Left lobe of liver (tissue), 2 donors: ENCODE measurements around the gene BLVRA. TPM values are rescaled to one million over a fixed set of nuclear protein-coding genes. Genes with fewer than 3 reads are reported as not detected.

Experiments used
- ATAC-seq: fragments of 200-7000 bp; cut with Tn5 transposase; one replicate; pipeline ENCODE4 v1.9.1; 2020; ENCODE audit warnings: mild to moderate bottlenecking, moderate library complexity
- DNase-seq: peaks from one replicate; pipeline ENCODE4 v3.0.0-alpha.2; 2020; ENCODE audit warnings: low spot score
- total RNA-seq: library from RNA; stranded (reverse); gene quantifications from one replicate; pipeline ENCODE4 v1.2.1, GENCODE V29; 2021
- donor health status: DM: no; HTN: no; CAD: no; lungs with moderate emphysema.
- donor health status: DM: no; HTN: yes; CAD: no.

BLVRA gene
- total RNA-seq, 1 donor from 2014 or later: 4.0 TPM

DNA sequence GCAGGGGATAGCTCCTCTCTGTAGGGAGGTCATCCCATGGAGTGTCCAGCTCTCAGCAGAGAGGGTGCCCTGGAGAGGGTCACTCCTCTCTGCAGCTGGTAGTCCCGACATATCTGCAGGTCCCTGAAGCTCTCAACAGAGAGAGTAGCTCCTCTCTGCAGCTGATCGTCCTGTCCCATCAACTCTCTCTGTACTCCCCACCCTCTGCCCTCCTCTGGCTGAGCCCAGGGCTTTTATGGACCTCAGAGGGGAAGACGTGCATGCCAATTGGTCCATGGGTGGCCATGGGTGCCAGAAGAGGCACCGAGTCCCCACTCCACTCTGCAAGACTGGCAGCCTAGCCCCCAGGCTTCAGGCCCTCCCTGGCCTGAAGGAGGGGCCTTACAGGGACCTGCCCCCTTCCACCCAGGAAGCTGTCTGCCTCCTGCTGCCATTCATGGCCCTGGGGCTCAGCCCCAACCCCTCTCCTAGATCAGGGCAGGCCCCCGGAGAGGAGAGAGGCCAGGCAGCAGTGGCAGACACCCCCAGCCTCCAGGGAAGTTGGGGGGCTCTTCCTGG lies 9.0 kb upstream of the BLVRA start:
- DNase-seq (no peak), ATAC-seq (no peak)

DNA sequence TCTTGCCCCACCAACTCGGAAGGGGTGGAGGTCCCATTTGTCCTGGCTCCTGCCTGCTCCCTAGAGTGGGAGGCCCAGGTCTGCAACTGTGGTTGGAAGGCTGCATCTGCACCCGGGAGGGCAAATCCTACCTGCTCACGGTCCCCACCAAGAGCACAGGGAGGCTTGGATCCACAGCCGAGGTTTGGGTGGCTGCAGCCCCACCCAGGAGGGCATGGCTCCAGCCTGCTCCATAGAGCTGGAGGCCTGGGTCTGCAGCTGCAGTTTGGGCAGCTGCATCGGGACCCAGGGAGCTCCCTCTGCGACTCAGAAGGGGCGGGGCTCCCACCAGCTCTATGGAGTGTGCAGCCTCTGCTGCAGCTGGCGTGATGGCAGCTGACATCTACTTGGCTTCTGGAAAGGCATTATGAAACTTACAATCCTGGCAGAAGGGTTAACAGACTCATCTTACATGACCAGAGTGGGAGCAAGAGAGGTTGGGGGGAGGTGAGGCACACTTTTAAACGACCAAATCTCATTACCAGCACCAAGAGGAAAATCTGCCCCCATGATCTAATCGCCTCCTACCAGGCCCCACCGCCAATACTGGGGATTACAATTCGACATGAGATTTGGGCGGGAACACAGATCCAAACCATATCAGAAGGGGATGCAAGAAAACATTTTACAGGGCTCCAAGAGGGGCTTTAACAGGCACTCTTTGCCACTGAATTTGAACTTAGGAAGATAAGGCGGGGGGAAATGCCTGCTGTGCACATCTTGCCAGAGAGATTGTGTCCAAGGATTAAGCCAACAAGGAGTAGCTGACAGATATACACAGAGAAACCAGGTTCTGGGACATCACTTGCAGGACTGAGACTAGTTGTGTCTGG lies 8.2 kb upstream of the BLVRA start:
- ATAC-seq: no peak
- DNase-seq: no peak

DNA sequence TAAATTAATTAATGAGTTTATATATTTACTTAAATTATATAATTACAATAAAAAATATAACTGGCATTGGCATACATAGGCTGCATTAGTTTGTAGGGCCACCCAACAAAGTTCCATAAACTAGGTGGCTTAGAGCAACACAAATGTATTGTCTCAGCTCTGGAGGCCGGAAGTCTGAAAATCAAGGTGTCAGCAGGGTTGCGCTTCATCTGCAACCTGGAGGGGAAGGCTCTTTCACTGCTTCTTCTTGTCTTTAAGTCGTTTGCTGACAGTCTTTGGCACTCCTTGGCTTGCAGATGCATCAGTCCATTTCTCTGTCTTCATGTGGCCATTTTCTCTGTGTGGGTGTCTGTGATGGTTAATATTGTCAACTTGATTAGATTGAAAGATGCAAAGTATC lies 6.1 kb upstream of the BLVRA start:
- DNase-seq (no peak), ATAC-seq (no peak)

DNA sequence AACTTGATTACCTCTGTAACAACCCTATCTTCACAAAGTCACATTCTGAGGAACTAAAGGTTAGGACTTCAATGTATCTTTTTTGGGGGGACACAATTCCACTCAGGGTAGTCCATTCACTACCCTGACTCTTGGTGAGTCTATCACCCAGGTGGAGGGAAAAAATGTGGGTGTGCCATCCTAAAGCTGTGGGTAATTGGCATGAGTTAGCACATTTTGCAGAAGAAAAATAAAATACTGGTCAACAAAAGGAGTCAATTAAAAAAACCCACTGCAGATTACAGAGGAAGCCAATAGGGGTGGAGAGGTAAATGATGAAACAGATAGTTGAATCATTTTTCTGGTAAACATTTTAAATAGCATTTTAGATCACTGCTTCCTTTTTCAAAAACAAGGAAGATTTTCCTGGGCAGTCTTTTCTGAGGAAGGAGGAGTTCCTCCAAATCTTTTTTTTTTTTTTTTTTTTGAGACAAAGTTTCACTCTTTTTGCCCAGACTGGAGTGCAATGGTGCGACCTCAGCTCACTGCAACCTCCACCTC lies 5.1 kb upstream of the BLVRA start:
- no peak for ATAC-seq
- DNase-seq: no peak

GRCh38 chr7:43753843-43754242 lies 4.6 kb upstream of the BLVRA start:
- ATAC-seq (no peak), DNase-seq (no peak)

- no peak for ATAC-seq
- no peak for DNase-seq
These were observed 3.9 kb upstream of the BLVRA start for GRCh38 chr7:43754596-43754995.

- ATAC-seq (no peak), DNase-seq (no peak)
These were observed 2.0 kb upstream of the BLVRA start for GRCh38 chr7:43756368-43757072.

DNA sequence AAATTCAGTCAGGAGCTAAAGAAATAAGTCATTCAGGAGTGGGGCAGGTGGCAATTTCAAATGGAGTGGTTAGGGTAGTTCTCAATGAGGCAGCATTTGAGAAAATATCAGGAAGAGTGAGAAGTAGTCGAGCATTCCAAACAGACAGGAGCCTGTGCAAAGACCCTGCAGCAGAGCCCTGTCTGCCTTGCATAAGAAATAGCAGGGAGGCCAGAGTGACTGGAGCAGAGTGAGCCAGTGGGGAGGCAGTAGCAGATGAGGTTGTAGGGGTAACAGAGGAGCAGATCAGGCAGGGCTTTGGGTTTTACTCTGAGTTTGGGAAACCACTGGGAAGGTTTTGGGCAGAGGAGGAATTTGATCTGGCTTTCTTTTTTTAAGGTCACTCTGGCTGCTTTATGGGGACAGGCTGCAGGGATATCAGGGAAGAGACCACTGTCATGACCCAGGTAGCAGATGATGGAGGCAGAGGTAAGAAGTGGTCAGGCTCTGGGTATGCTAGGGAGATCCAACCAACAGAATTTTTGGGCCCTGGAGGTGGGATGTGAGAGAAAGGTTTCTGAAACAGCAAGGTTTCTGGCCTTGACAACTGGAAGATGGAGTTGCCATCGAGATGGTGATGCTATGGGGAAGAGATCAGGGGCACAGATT lies 1.3 kb upstream of the BLVRA start:
- DNase-seq (no peak), ATAC-seq (no peak)

- no peak for DNase-seq
These were observed 573 bp downstream of the BLVRA start for GRCh38 chr7:43758822-43759683.

GRCh38 chr7:43760861-43761260 lies 2.4 kb downstream of the BLVRA start:
- DNase-seq (no peak), ATAC-seq (no peak)

More at GRCh38 chr7:43758822-43759683, 573 bp downstream of the BLVRA start:
- ATAC-seq: peak; percentile 84

DNA sequence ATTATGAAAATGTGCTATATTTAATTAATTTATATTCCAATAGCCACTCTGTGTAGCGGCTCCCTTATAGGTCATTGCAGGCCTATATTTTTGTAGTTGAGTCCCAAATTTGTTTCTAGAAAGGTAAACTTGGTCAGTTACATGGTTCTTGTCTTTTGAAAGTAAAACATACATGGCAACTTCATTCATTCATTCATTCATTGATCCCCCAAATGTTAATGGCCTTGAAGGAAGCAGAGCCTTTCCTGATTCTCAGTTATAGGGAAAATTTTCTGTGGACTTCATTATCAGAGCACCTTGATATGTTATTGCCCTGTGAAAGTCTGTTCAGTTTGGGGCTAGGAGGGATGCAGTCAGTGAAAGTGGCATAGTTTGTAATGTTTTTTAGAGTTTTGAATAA lies 2.9 kb downstream of the BLVRA start:
- ATAC-seq: no peak
- DNase-seq: no peak

- no peak for DNase-seq
- ATAC-seq: no peak
These were observed 3.6 kb downstream of the BLVRA start for GRCh38 chr7:43761938-43762692.

DNA sequence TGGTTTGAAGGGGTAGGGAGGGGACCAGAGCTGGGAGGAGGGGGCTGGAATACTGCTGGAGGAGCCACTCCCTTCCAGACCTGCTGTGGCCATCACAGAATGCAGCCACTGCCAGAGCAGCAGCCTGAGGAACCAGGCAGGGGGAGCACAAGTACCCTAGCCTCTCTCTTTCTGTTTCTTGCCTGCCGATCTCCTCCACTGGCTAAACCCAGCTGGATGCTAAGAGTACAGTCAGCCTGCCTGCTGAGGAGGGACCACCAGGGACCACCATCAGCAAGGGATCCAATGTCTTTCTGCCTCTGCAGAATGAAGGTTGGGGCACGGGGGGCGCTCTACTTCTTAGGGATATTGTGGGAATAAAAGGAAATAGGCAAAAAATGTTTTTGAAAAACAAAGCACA lies 4.7 kb downstream of the BLVRA start:
- ATAC-seq: no peak
- no peak for DNase-seq

- ATAC-seq: peak; percentile 60
- DNase-seq: no peak
These were observed 5.7 kb downstream of the BLVRA start for GRCh38 chr7:43764039-43764761.

DNA sequence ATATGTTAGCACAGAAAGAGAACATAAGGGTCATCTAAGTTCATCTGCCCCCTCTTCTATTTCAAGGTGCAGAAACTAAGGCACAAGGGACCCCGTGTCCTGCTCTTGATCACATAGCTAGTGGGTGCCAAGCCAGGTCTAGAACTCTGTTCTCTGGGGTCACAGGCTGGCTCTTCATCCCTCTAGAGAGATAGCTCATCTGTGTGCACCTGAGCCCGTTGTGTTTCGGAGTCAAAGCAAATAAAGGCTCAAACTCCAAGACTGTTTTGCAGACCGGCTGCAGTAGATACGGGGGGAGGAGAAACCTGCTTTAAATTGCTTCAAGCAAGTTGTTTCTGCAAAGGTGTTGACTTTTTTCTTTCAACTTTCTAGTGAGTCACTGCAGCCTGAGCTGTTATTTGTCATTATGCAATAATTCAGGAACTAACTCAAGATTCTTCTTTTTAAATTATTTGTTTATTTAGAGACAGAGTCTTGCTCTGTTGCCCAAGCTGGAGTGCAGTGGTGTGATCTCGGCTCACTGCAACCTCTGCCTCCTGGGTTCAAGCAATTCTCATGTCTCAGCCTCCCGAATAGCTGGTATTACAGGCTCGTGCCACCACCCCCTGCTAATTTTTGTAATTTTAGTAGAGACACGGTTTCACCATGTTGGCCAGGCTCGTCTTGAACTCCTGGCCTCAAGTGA lies 6.5 kb downstream of the BLVRA start:
- ATAC-seq: peak; percentile 23
- DNase-seq: no peak

- DNase-seq (no peak), ATAC-seq (no peak)
These were observed 8.1 kb downstream of the BLVRA start for GRCh38 chr7:43766564-43766963.

DNA sequence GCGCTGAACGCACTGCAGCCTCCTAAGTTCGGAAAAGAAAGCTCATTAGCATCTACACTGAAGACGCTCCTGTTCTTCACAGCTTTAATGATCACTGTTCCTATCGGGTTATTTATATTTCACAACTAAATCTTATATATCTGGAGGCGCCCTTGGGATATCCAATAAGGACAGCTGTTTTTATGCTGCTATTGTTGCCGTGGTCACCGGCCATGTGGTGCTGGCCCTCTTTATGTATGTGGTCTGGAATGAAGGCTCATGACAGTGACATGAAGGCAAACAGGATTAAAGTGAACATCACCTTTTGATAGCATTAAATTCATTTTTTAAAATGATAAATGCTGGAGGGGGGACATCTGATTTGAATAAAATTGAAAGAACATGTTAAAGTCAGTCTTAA lies 8.8 kb downstream of the BLVRA start:
- DNase-seq (no peak), ATAC-seq (no peak)

DNA sequence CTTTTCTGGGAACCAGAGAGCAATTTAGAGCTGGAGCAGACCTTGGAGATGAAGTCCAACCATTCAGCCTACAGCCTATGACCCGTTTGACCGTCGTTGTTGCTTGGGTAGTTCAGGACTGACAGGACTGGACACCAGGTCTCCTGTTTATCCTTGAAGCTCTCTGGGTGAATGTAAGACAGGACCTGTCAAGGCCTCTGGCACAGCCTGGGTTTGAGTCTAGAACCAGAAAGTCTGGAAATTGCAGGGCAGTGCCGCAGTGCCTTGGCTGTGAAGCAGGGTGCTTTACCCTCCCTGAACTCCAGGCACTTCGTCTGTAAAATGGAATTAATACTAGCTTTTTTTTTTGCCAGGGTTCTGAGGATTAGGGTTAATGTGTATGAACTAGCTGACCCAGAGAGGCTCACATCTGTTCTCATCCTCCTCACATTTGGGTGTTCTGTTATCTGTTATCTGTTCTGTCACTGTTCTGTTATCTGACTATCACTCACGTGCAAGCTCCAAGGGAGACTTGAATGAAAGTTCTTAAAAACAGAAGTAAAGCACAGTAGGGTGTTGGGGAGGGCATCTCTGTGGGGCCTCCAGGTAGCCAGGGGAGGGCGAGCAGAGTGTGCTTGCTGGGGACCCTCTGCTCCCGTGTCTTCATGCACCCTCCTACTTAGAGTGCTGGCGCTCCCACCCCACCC lies 9.9 kb downstream of the BLVRA start:
- ATAC-seq (no peak), DNase-seq (no peak)
